Measurements from ENCODE around the gene AK4.

The AK4 gene

GRCh38 chr1:65229201-65229600 is 81.2 kb downstream of the AK4 start:
- no peak for DNase-seq (ENCODE audit: low read depth)
- no peak overlapping the region for H3K4me3 ChIP-seq (ENCODE audit: low read depth, low read length)
- TF ChIP-seq CTCF (IDR thresholded peaks at IDR 0.05; ENCODE audit: control insufficient read depth, extremely low read depth, insufficient read depth): no peak

GRCh38 chr1:65229754-65230339 is 81.8 kb downstream of the AK4 start:
- no peak for TF ChIP-seq CTCF (IDR thresholded peaks at IDR 0.05; ENCODE audit: control insufficient read depth, extremely low read depth, insufficient read depth)
- DNase-seq (ENCODE audit: low read depth): no peak
- no peak overlapping the region for H3K4me3 ChIP-seq (ENCODE audit: low read depth, low read length)

- DNase-seq (ENCODE audit: low read depth): no peak
- H3K4me3 ChIP-seq (ENCODE audit: low read depth, low read length): no peak overlapping the region
- TF ChIP-seq CTCF (IDR thresholded peaks at IDR 0.05; ENCODE audit: control insufficient read depth, extremely low read depth, insufficient read depth): no peak
Measured at GRCh38 chr1:65230731-65231481, 82.9 kb downstream of the AK4 start.

GRCh38 chr1:65231718-65232330 is 83.8 kb downstream of the AK4 start:
- DNase-seq (ENCODE audit: low read depth): no peak
- H3K4me3 ChIP-seq (ENCODE audit: low read depth, low read length): no peak overlapping the region
- TF ChIP-seq CTCF (IDR thresholded peaks at IDR 0.05; ENCODE audit: control insufficient read depth, extremely low read depth, insufficient read depth): no peak

- DNase-seq (ENCODE audit: low read depth): no peak
- no peak overlapping the region for H3K4me3 ChIP-seq (ENCODE audit: low read depth, low read length)
- no peak for TF ChIP-seq CTCF (IDR thresholded peaks at IDR 0.05; ENCODE audit: control insufficient read depth, extremely low read depth, insufficient read depth)
Measured at GRCh38 chr1:65232461-65232990, 84.5 kb downstream of the AK4 start.

GRCh38 chr1:65233782-65234181 is 85.8 kb downstream of the AK4 start:
- no peak for TF ChIP-seq CTCF (IDR thresholded peaks at IDR 0.05; ENCODE audit: control insufficient read depth, extremely low read depth, insufficient read depth)
- DNase-seq (ENCODE audit: low read depth): no peak
- no peak overlapping the region for H3K4me3 ChIP-seq (ENCODE audit: low read depth, low read length)

Measured in LNCaP clone FGC (cell line).